H1 (cell line): Measurements from ENCODE around the gene CPNE5. TPM values are rescaled to one million over a fixed set of nuclear protein-coding genes. Genes with fewer than 3 reads are reported as not detected.

Experiments
- EP300 ChIP-seq, 2 experiments: IDR thresholded peaks; 1 replicate in 1 of 2; 2 replicates in 1 of 2; pipeline ENCODE4 v1.6.1; 2011 to 2012; ENCODE audit warnings: low read depth in 2 of 2, low read length in 2 of 2, mild to moderate bottlenecking in 2 of 2, borderline replicate concordance in 1 of 2, inconsistent platforms in 1 of 2, moderate library complexity in 1 of 2
- GTF2F1 ChIP-seq: IDR thresholded peaks from 2 replicates; pipeline ENCODE4 v1.6.1; 2012; ENCODE audit warnings: low read depth, low read length, improper control_type of control experiment, borderline replicate concordance
- POU5F1 ChIP-seq: IDR thresholded peaks from 2 replicates; pipeline ENCODE4 v1.6.1; 2011; ENCODE audit warnings: low read depth, mild to moderate bottlenecking, low read length, moderate library complexity
- RAD21 ChIP-seq, 2 experiments: IDR thresholded peaks in 1 of 2; conservative IDR thresholded peaks in 1 of 2; 2 replicates each; pipeline ENCODE4 v1.6.1; 2011; ENCODE audit warnings: low read depth in 2 of 2, low read length in 2 of 2, improper control_type of control experiment in 1 of 2, inconsistent platforms in 1 of 2, mild to moderate bottlenecking in 1 of 2, moderate library complexity in 1 of 2
- RNF2 ChIP-seq: fragments of 200-900, 300-1000 bp; sonication (generic); IDR thresholded peaks from 2 replicates; pipeline ENCODE4 v1.7.1; 2016; ENCODE audit warnings: borderline replicate concordance, low read depth, mild to moderate bottlenecking, antibody characterized with exemption, low read length; ENCODE audit not compliant: poor library complexity, severe bottlenecking; ENCODE audit errors: missing control alignments
- SP1 ChIP-seq: IDR thresholded peaks from 2 replicates; pipeline ENCODE4 v1.6.1; 2011; ENCODE audit warnings: low read depth, low read length
- polyA plus RNA-seq, 7 experiments: library from polyadenylated mRNA; depleted of rRNA in 3 of 7; stranded (reverse) in 5 of 7; unstranded in 2 of 7; fragments of >200 nt in 5 of 7; fragments of 200-250 nt in 2 of 7; gene quantifications; 1 replicate in 5 of 7; 2 replicates in 1 of 7; 4 replicates in 1 of 7; pipeline versions ENCODE4 v1.2.1 to v1.2.3, GENCODE V29; 2011 to 2013; ENCODE audit warnings: missing spikeins in 2 of 7, mixed read lengths in 2 of 7
- total RNA-seq: library from RNA; stranded (reverse); fragmentation: NEBNext Ultra II Directional; extraction: Animal tissue kit (Norgen Biotek cat#: 25700); gene quantifications from 2 replicates; pipeline ENCODE4 v1.2.1, GENCODE V29; 2021
- TF ChIP-seq, protein P1 (sequence below): IDR thresholded peaks from 2 replicates; pipeline ENCODE4 v1.6.1; 2011; ENCODE audit warnings: low read depth, mild to moderate bottlenecking, low read length; ENCODE audit not compliant: insufficient read depth

CPNE5 gene
- total and polyA plus RNA-seq, 2 of the 8 experiments (the other 6 are each of a cell fraction or from before 2014, with no cell fraction given), result 0.88 to 1.8 TPM

DNA sequence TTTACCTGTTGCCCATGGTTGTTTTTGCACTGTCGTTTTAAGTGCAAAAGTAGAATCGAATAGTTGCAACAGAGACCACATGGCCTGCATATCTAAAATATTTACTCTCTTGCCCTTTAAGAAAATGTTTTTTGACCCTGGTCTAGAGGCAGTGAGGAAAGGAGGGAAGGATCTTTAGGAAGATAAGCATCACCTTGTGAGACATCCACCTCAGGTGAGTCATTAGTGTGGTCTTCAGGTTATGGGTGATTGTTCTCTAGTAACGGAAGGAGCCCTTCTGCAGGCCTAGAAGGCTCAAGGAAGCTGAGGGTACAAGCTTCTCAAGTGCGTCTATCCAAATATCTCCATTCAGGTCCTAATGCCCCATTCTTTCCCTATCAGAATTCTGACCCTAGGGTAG, 148.2 kb downstream of the CPNE5 start (continued):
- no peak for TF ChIP-seq RAD21 (IDR thresholded peaks at IDR 0.05 in 1 of 2, conservative IDR thresholded peaks at IDR 0.05 in 1 of 2; ENCODE audit: low read depth in 2 of 2, low read length in 2 of 2)
- no peak for TF ChIP-seq EP300 (IDR thresholded peaks at IDR 0.05; ENCODE audit: borderline replicate concordance in 1 of 2, low read depth in 2 of 2, low read length in 2 of 2)
- TF ChIP-seq, protein P1, sequence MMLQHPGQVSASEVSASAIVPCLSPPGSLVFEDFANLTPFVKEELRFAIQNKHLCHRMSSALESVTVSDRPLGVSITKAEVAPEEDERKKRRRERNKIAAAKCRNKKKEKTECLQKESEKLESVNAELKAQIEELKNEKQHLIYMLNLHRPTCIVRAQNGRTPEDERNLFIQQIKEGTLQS, result no peak
- TF ChIP-seq RNF2, result no peak
- no peak for TF ChIP-seq GTF2F1
- TF ChIP-seq POU5F1, result no peak
- TF ChIP-seq SP1, result no peak

Other genes starting within 250 kb of the CPNE5 start
- 689 and 705 TPM in 2 replicates for gene SRSF3, start 245.1 kb downstream of the CPNE5 start, total RNA-seq
- 471 and 548 TPM in 2 replicates for gene SRSF3, start 245.1 kb downstream of the CPNE5 start, polyA plus RNA-seq (2011; rRNA removed)
- 14.5 and 15.2 TPM in 2 replicates for gene CDKN1A, start 160.7 kb downstream of the CPNE5 start, total RNA-seq
- gene CDKN1A, start 160.7 kb downstream of the CPNE5 start, polyA plus RNA-seq (2011; rRNA removed), result 36.0 and 56.1 TPM in 2 replicates
- gene RAB44, start 141.6 kb downstream of the CPNE5 start, total RNA-seq, result not detected in 2 replicates
- 0.02 and 0.03 TPM in 2 replicates for gene RAB44, start 141.6 kb downstream of the CPNE5 start, polyA plus RNA-seq (2011; rRNA removed)
- 85.8 and 86.5 TPM in 2 replicates for gene PPIL1, start 35.4 kb upstream of the CPNE5 start, total RNA-seq
- gene PPIL1, start 35.4 kb upstream of the CPNE5 start, polyA plus RNA-seq (2011; rRNA removed), result 52.7 and 83.7 TPM in 2 replicates
- 11.6 and 12.3 TPM in 2 replicates for gene C6orf89, start 46.5 kb upstream of the CPNE5 start, total RNA-seq
- 4.5 and 4.6 TPM in 2 replicates for gene C6orf89, start 46.5 kb upstream of the CPNE5 start, polyA plus RNA-seq (2011; rRNA removed)
- not detected in 2 replicates for gene PI16, start 115.3 kb upstream of the CPNE5 start, total RNA-seq
- gene PI16, start 115.3 kb upstream of the CPNE5 start, polyA plus RNA-seq (2011; rRNA removed), result 0.05 and 0.06 TPM in 2 replicates
- 205 and 214 TPM in 2 replicates for gene MTCH1, start 146.8 kb upstream of the CPNE5 start, total RNA-seq
- gene MTCH1, start 146.8 kb upstream of the CPNE5 start, polyA plus RNA-seq (2011; rRNA removed), result 169 and 242 TPM in 2 replicates
- gene FGD2, start 166.2 kb upstream of the CPNE5 start, total RNA-seq, result 0.19 and 0.32 TPM in 2 replicates
- gene FGD2, start 166.2 kb upstream of the CPNE5 start, polyA plus RNA-seq (2011; rRNA removed), result 0.12 and 0.24 TPM in 2 replicates